Measurements from ENCODE around the gene HSD17B8. TPM values are rescaled to one million over a fixed set of nuclear protein-coding genes. Genes with fewer than 3 reads are reported as not detected.

HSD17B8 gene
- total RNA-seq, 1 experiment from 2014 or later = 4.2 TPM

DNA sequence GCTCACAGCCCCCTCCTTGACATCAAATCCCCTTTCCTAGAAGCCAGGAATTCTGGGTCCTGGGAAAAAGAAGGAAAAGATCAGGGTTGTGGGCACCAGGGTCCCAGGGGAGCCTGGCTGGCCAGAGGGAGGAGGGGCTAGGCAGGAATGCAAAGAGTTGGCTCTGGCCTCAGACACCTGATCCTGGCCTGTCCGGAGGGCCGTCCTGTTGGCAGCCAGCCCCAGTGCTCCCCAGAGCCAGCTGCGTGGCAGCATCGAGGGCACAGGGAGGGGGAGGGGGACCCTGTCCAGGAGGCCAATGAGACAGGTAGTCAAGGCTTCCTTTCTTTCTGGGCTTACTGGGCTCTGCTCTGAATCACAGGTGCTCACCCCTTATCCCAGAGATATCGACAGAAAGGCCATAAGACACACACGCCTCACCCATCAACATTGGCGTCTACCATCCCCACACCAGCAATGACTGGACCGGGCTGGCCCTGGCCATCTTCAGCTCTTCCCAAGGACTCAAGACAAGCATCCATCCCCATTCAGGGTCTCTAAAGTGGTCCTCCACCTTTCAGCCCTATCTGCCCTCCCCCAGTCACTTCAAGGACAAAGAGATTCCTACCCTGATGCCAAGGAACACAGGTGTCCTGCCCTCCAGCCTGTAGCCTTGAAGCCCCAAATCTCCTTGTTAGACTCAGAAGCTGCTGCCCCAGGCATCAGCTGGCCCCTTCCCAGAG is 12.9 kb upstream of the HSD17B8 start:
- ChIA-PET CTCF (no interaction called here), POLR2A (ENCODE audit: unreplicated experiment) (no interaction called here)
- Histone ChIP-seq H3K27me3 (ENCODE audit: low read length) (no peaks in the 10 kb centered on the region), H3K27ac (ENCODE audit: low read length) (no peak overlapping the region), H3K4me1 (ENCODE audit: insufficient read depth, low read length) (no peaks in the 10 kb centered on the region), H3K9me3 (ENCODE audit: low read length) (no peaks in the 10 kb centered on the region), H3F3A (ENCODE audit: low read length, unreplicated experiment) (no peaks in the 10 kb centered on the region), H3K9ac (ENCODE audit: low read length) (no peak overlapping the region), H3K4me2 (ENCODE audit: low read length) (no peak overlapping the region), H4K20me1 (ENCODE audit: low read length) (no peaks in the 10 kb centered on the region), H2AFZ (ENCODE audit: low read length) (no peak overlapping the region), H3K4me3 (ENCODE audit: low read length) (no peak overlapping the region), H3K36me3 (ENCODE audit: low read depth, low read length) (peaks cover 21% of the 10 kb centered on the region), H3K9me2 (replicated peaks; ENCODE audit: low read length) (no peaks in the 10 kb centered on the region), H3K79me2 (ENCODE audit: low read length) (no peaks in the 10 kb centered on the region)
- intact Hi-C loops (cut with micrococcal nuclease) = no loop called here
- TF ChIP-seq EZH2phosphoT487 (IDR thresholded peaks at IDR 0.05; ENCODE audit: borderline replicate concordance, low read length) (no peak), EZH2 (IDR thresholded peaks at IDR 0.05; ENCODE audit: low read length, unreplicated experiment) (no peak)
- TF ChIP-seq, protein P1, sequence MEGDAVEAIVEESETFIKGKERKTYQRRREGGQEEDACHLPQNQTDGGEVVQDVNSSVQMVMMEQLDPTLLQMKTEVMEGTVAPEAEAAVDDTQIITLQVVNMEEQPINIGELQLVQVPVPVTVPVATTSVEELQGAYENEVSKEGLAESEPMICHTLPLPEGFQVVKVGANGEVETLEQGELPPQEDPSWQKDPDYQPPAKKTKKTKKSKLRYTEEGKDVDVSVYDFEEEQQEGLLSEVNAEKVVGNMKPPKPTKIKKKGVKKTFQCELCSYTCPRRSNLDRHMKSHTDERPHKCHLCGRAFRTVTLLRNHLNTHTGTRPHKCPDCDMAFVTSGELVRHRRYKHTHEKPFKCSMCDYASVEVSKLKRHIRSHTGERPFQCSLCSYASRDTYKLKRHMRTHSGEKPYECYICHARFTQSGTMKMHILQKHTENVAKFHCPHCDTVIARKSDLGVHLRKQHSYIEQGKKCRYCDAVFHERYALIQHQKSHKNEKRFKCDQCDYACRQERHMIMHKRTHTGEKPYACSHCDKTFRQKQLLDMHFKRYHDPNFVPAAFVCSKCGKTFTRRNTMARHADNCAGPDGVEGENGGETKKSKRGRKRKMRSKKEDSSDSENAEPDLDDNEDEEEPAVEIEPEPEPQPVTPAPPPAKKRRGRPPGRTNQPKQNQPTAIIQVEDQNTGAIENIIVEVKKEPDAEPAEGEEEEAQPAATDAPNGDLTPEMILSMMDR (conservative IDR thresholded peaks at IDR 0.05; ENCODE audit: low read depth, low read length) = no peak
- ATAC-seq (no peak), DNase-seq (no peak)
- no TSS peak for BruUV-seq (replicated peaks)

- no peak for TF ChIP-seq EZH2phosphoT487 (IDR thresholded peaks at IDR 0.05; ENCODE audit: borderline replicate concordance, low read length)
- TF ChIP-seq EZH2 (IDR thresholded peaks at IDR 0.05; ENCODE audit: low read length, unreplicated experiment) = no peak
- TF ChIP-seq, protein P1 (conservative IDR thresholded peaks at IDR 0.05; ENCODE audit: low read depth, low read length) = no peak
- no peaks in the 10 kb centered on the region for H3F3A ChIP-seq (ENCODE audit: low read length, unreplicated experiment)
- ChIA-PET POLR2A (ENCODE audit: unreplicated experiment) (no interaction called here), CTCF (no interaction called here)
- no peak within 1 kb of the TSS for H2AFZ ChIP-seq (ENCODE audit: low read length)
- no peaks in the 10 kb centered on the region for H3K27me3 ChIP-seq (ENCODE audit: low read length)
- H3K36me3 ChIP-seq (ENCODE audit: low read depth, low read length) = peaks cover 26% of the 10 kb centered on the region
- H3K79me2 ChIP-seq (ENCODE audit: low read length) = 0 out of 2 replicates have a peak, but pooled peaks cover 4% of the 10 kb centered on the region
- intact Hi-C loops (cut with micrococcal nuclease) = no loop called here
- H3K9ac ChIP-seq (ENCODE audit: low read length) = no peak within 1 kb of the TSS
- no peaks in the 10 kb centered on the region for H3K9me2 ChIP-seq (replicated peaks; ENCODE audit: low read length)
- ATAC-seq (no peak), DNase-seq (no peak)
- no peak within 1 kb of the TSS for H3K4me2 ChIP-seq (ENCODE audit: low read length)
- no peaks in the 10 kb centered on the region for H3K9me3 ChIP-seq (ENCODE audit: low read length)
- no peak within 1 kb of the TSS for H3K4me3 ChIP-seq (ENCODE audit: low read length)
- no TSS peak for BruUV-seq (replicated peaks)
- H3K27ac ChIP-seq (ENCODE audit: low read length) = no peak within 1 kb of the TSS
- H4K20me1 ChIP-seq (ENCODE audit: low read length) = no peaks in the 10 kb centered on the region
- no peaks in the 10 kb centered on the region for H3K4me1 ChIP-seq (ENCODE audit: insufficient read depth, low read length)
These were observed 12.3 kb upstream of the HSD17B8 start, which contains the start of gene COL11A2 for GRCh38 chr6:33192105-33192646. COL11A2 (minus strand) TSS chr6:33192467; CDS start chr6:33192240, 227 bp downstream.

Measured in PC-3 (cell line).